Left ventricle myocardium inferior (tissue), 1 donor: Measurements from ENCODE around the gene SLC35E2B. TPM values are rescaled to one million over a fixed set of nuclear protein-coding genes. Genes with fewer than 3 reads are reported as not detected.
"Not testable (repeated sequence)": the region's sequence is repeated elsewhere in the genome, so short reads cannot be mapped to it uniquely, and the experiment has no call there.

ENCODE experiments used
- DNase-seq: peaks from one replicate; pipeline ENCODE4 v3.0.0-alpha.2; 2020
- H3K27ac ChIP-seq: fragments of 200-600 bp; replicated peaks from 2 replicates; pipeline ENCODE4 v1.8.0; 2021
- H3K27me3 ChIP-seq: fragments of 200-600 bp; 2 replicates; pipeline ENCODE4 v1.8.0; 2021; ENCODE audit warnings: low read depth
- H3K36me3 ChIP-seq: fragments of 200-600 bp; 2 replicates; pipeline ENCODE4 v1.8.0; 2021
- H3K4me1 ChIP-seq: fragments of 200-600 bp; 2 replicates; pipeline ENCODE4 v1.8.0; 2021
- H3K4me3 ChIP-seq: fragments of 200-600 bp; 2 replicates; pipeline ENCODE4 v1.8.0; 2021; ENCODE audit warnings: mild to moderate bottlenecking, moderate library complexity
- H3K9me3 ChIP-seq: fragments of 200-600 bp; replicated peaks from 2 replicates; pipeline ENCODE4 v1.8.0; 2021
- CTCF ChIP-seq: fragments of 200-600 bp; IDR thresholded peaks from 2 replicates; pipeline ENCODE4 v1.8.0; 2021; ENCODE audit warnings: antibody characterized with exemption, mild to moderate bottlenecking, borderline replicate concordance
- intact Hi-C: fragments of 100-400 bp; cut with micrococcal nuclease; formaldehyde crosslinking; loops from one replicate; pipeline ENCODE4 v1.11.0; 2022
- total RNA-seq: library from RNA; stranded (reverse); fragmentation: NEBNext Ultra II Directional; extraction: Animal tissue kit (Norgen Biotek cat#: 25700); gene quantifications from one replicate; pipeline ENCODE4 v1.2.1, GENCODE V29; 2021
- donor health status: DM: no; HTN: yes; CAD: no; lungs with severe emphysema.

Gene SLC35E2B
- total RNA-seq, 1 donor from 2014 or later = 20.2 TPM

GRCh38 chr1:1726088-1726487, 33.5 kb upstream of the SLC35E2B start:
- H3K4me1 ChIP-seq, DNase-seq, H3K27ac ChIP-seq, H3K9me3 ChIP-seq, intact Hi-C loops, H3K4me3 ChIP-seq, H3K27me3 ChIP-seq: not testable (repeated sequence)
- peaks cover 14% of the 10 kb centered on the region for H3K36me3 ChIP-seq

- H3K4me3 ChIP-seq = peak within 1 kb of the TSS; percentile 71
- H3K4me1 ChIP-seq, H3K9me3 ChIP-seq, H3K27me3 ChIP-seq, intact Hi-C loops: not testable (repeated sequence)
- TF ChIP-seq CTCF = peak; percentile 55
- peaks cover 23% of the 10 kb centered on the region for H3K36me3 ChIP-seq
- peak; percentile 96 for DNase-seq
- peak within 1 kb of the TSS; percentile 89 for H3K27ac ChIP-seq
These were observed 31.7 kb upstream of the SLC35E2B start, which contains the start of gene CDK11A for GRCh38 chr1:1724035-1724864. Gene CDK11A, minus strand, starts transcription at chr1:1724357. Its CDS starts 1,539 bp downstream, at chr1:1722818.

- peaks cover 7% of the 10 kb centered on the region for H3K4me1 ChIP-seq
- no peak for TF ChIP-seq CTCF
- peaks cover 32% of the 10 kb centered on the region for H3K36me3 ChIP-seq
- H3K27ac ChIP-seq = no peak overlapping the region
- no peaks in the 10 kb centered on the region for H3K27me3 ChIP-seq
- intact Hi-C loops = no loop called here
- no peak for DNase-seq
- no peaks in the 10 kb centered on the region for H3K9me3 ChIP-seq
- no peak overlapping the region for H3K4me3 ChIP-seq
These were observed 28.6 kb upstream of the SLC35E2B start for GRCh38 chr1:1721201-1721600.

GRCh38 chr1:1715109-1715883, 22.7 kb upstream of the SLC35E2B start:
- H3K9me3 ChIP-seq, H3K4me3 ChIP-seq, H3K27me3 ChIP-seq, H3K27ac ChIP-seq, DNase-seq, intact Hi-C loops, H3K4me1 ChIP-seq: not testable (repeated sequence)
- H3K36me3 ChIP-seq = peaks cover 24% of the 10 kb centered on the region

- DNase-seq, H3K27me3 ChIP-seq, H3K4me1 ChIP-seq, H3K4me3 ChIP-seq, H3K27ac ChIP-seq, H3K9me3 ChIP-seq, intact Hi-C loops: not testable (repeated sequence)
- peaks cover 26% of the 10 kb centered on the region for H3K36me3 ChIP-seq
These were observed 15.3 kb upstream of the SLC35E2B start for GRCh38 chr1:1707897-1708296.

- H3K36me3 ChIP-seq = peaks cover 26% of the 10 kb centered on the region
- H3K4me3 ChIP-seq, DNase-seq, H3K9me3 ChIP-seq, H3K27me3 ChIP-seq, H3K4me1 ChIP-seq, H3K27ac ChIP-seq, intact Hi-C loops: not testable (repeated sequence)
These were observed 14.6 kb upstream of the SLC35E2B start for GRCh38 chr1:1707241-1707640.

- DNase-seq, H3K9me3 ChIP-seq, H3K27ac ChIP-seq, H3K4me3 ChIP-seq, H3K27me3 ChIP-seq, intact Hi-C loops, H3K4me1 ChIP-seq: not testable (repeated sequence)
- peaks cover 26% of the 10 kb centered on the region for H3K36me3 ChIP-seq
These were observed 13.0 kb upstream of the SLC35E2B start for GRCh38 chr1:1705623-1706022.

- H3K4me3 ChIP-seq, H3K27me3 ChIP-seq, intact Hi-C loops, H3K4me1 ChIP-seq, H3K9me3 ChIP-seq, DNase-seq, H3K27ac ChIP-seq: not testable (repeated sequence)
- H3K36me3 ChIP-seq = peaks cover 26% of the 10 kb centered on the region
These were observed 11.8 kb upstream of the SLC35E2B start for GRCh38 chr1:1704284-1704957.
